Activated CD4-positive, alpha-beta T cell treated with anti-CD3 and anti-CD28 coated beads, Interleukin-2, amount 50 U/mL, for 48 hours (primary cell): ENCODE data around the gene JAZF1.
"Not testable (repeated sequence)": the region's sequence is repeated elsewhere in the genome, so short reads cannot be mapped to it uniquely, and the experiment has no call there.

Experiments
- DNase-seq, 2 experiments: peaks; one replicate each; pipeline ENCODE4 v3.0.0-alpha.2; 2020

The JAZF1 gene

DNA sequence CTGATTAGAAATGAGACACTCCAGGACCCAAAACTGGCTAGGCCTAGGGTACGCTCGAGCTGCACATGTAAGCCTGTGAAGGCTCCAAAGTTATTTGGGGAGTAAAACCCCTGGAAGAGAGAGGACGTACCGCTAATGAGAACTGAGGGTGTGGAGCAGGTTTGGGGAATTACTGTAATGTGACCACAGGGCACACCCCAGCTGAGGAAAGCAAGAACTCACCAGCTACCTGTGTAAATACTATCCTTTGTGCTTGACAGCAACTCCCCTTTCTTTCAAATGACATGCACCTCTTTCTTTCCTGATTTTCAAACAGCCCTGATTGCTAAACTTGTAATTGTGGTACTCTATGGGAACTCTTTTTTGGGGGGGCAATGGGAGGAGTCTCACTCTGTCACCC is 147.2 kb downstream of the JAZF1 start:
- no peak for DNase-seq

DNA sequence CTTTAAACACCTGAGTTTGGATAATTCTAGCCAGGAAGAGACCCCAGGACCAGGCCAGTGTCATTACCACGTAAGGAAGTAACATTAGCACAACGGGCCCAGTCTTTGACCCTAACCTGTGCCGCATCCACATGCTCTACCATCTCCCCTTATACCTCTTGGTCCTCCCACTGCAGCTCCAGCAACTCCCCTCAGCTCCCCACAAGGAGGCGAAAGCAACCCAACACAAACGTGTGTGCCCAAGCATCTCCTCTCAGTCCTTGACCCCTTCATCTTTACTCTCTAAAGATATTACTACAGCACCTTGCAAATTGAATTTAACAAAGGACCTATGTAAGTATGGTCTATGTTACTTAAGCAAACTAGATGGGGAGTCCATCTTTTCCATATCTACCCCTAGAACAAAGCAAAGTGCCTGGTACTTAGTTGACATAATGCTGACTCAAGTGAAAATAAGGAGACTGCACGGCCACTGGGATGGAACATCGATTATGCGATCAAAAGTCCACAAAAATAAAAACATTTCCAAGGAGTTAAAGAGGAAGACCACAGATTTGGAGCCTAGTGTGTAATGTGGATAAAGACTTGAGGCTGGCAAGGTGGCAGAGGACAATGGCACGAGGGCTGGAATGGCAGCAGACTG is 147.7 kb downstream of the JAZF1 start:
- no peak for DNase-seq

DNA sequence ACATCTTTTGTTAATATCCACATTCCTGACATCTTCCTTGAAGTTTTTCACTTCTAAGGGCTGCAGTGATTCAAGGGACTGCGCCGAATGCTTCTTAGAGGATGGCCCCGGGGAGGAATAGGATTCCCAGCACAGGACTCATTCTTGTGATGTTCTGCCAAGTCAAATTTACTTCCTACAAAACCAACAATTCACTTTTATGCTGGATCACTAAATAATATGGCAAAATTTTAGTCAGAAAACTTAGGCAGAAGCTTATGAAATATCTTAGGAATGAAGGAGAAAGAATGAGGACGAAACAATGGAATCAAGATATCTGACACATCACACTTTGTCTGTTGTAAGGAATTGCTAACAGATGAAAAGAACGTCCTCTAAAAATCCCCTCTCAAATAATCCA is 151.5 kb downstream of the JAZF1 start:
- no peak for DNase-seq

DNA sequence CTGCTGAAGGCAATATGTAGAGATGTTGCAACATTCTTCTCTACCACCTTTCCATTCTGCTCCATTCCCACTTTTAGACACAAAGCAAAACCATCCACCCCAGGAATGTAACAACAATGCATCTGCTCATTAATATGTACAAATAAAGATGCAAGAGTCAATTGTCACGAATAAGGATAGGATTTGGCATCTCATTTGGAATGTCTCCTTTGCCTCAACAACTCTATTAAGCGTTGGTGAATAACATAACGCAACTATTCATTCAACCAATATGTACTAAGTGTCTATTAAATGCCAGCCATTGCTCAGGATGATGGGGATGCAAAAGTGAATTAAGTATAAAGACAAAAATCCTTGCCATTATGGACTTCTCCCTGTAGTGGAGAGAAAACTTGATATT is 152.1 kb downstream of the JAZF1 start:
- DNase-seq: no peak

DNA sequence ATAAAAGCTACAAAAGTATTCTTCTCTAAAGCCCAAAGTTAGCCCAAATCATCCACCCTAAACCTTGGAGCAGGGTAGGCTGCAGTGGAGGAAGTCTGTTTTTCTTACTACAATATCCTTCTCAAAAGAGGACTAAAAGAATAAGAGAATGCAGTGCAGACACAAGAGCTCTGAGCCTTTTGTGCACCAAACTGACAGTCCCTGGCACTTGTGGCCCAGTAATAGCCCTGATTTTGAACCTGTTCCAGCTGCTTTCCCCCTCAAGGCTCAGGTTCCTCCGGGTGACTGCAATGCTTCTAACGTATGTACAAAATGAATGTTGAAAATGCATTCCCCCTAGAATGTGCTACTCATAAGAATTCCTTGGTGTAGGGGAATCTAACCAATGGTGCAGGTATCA is 154.4 kb downstream of the JAZF1 start:
- no peak for DNase-seq

DNA sequence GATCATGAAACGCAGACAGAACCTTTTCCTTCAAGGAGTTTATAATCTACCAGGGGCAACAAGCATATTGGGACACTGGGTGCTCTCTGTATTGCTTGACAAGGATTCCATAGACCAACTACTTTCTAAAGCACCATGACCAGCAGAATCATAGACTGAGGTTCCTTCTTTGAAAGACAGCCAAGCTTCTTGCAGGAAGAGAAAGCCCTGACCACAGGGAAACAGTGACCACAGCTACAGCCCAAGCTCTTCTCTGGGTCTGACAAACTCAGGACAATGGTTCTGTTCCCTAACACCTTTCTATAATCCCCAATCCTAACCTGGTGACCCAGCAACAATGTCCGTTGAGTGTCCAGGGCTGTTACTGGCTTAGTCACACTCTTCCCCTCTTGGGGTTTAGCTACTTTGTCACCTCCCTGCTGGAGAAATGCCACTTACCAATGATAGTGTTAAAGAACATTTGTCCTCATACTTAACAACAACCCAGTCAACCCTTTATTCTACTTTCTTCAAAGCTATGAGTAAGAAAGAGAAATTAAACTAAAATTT is 155.7 kb downstream of the JAZF1 start:
- no peak for DNase-seq

DNA sequence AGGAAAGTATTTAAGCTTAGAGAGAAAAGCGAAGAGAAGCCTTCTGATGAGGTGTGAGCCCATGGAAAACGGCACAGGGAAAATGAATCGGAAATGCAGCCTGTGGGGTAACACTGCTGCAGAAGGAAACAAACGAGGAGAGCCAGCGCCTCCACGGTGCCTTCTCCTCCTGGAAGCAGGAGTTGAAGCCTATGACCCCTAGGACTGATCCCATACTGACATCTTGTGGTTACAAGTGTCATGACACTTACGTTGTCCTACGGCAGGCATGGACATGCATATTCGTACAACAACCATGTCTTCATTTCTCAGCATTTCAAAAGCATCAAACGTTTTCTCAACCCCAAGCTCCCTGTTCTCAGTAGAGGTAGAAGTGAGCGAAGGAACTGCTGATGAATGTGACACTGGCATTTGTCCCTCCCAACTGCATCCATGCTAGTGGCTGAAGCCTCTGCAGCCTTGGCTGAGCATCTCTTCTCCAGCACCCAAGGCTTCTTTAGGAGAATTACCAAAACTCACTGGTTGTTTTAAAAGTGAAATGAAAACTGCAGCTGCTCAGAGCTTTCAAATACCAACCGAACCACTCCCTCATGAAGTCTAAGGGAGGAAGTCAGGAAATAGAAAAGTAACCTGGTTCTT is 160.2 kb downstream of the JAZF1 start:
- DNase-seq: peak; percentile 21 to 38

DNA sequence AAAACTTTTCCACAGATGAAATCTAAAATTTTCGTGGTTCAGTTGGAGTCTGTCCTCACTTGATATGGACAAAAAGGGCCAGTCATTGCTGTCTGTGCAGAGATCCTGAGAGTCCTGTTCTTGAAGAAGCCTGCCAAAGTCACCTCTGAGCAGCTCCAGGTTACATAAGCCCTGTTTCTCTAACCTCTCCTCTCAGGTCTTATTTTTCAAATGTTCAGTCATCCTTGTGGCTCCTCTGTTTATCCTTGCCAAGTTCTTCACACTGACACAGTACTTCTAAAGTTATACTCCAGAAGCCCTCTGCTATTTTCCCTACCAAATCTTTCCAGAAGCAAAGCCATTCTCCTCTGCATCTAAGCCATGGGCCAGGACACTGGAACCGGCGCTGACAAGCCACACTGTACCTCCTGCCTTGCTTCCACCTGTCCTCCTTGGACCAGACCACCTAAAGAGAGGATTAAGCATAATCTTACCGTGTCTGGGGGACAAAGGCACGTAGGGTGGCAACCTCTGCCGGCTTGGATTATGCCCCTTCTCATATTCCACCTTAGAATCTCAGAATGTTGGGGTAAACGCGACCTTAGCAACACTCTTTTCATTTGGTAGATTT is 161.6 kb downstream of the JAZF1 start:
- DNase-seq: no peak

DNA sequence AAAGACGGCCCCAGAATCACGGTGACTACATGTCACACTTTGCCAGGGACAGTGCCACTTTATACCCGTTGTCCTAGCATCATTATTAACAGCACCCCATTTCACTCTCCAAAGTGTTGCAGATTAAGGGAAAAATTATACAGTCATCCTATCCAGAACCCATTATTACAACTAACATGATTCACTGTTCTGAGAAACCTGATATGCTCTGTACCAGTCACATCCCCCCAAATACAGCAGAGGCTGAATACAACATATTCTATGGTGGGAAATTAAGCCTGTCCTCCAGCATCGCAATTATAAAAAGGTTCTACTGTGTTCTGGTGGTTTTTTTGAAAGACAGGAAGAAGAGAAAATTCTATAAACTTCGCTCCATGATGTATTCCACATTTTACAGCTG is 162.1 kb downstream of the JAZF1 start:
- no peak for DNase-seq

DNA sequence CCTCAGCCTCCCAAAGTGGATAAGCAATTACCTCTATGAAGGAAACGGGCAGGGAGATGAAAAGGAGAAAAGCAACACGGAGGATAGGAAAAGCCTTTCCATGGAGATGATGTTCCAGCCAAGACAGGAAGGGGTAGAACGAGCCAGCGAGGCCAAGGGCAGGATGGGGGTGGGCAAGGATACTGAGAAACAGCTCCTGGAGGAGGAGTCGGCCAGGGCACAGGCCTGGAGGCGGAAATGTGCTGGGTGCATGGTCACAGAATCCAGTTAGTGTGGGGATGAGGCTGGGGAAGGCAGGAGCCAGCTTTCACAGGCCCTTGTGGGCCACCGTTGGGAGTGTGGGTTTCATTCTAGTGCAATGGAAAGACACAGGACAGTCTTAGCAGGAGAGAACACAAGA is 162.6 kb downstream of the JAZF1 start:
- no peak for DNase-seq

DNA sequence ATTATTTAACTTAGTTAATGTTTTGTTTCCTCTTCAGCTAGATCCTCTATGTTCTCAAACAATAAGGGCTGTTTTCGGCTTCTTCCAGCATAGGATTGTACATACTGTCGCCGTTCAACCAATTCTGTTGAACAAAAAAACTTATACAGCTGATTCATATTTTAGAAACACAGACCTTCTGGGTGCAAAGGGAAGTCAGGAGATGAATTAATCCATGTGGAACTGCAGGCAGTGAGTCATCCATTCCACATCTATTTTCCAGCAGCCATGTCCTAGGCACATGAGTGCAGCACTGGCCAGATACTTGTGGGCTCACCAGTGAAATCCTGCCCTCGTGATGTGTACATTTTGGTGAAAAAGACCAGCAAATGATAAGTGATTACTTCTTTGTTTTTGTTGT is 163.2 kb downstream of the JAZF1 start:
- DNase-seq: no peak

DNA sequence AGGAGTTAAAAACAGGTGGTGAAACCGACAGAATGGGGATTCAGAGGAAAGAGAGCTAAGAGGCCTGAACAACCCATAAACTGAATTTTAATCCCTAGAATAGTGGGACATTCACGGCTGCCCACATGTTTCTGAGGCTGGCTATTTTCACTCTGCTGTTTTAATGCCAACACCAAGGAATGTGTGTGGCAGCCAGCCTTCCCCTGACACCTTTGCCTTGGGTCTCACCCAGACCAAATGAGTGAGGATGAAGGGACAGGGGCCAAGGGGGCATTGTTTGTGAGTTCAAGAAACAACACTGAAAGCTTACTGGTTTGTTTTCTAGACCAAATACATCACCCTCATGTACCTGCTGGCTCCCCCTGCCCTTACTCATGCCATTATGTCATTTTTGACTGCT is 164.3 kb downstream of the JAZF1 start:
- no peak for DNase-seq

DNA sequence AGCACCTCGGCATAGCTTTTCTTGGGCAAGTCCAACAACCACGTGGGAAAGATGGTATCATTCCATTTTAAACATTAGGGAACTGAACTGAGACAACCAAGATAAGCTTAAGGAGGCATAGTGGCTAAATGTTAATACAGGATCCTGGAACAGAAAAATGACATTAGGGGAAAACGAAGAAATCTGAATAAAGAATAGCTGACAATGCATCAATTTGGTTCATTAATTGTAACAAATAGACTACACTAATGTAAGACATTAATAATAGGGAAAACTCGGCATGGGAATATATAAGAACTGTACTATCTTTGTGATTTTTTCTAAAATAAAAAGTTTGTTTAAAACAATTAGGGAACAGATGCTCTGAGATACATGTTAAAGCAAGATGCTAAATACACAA is 165.4 kb downstream of the JAZF1 start:
- DNase-seq: no peak

DNA sequence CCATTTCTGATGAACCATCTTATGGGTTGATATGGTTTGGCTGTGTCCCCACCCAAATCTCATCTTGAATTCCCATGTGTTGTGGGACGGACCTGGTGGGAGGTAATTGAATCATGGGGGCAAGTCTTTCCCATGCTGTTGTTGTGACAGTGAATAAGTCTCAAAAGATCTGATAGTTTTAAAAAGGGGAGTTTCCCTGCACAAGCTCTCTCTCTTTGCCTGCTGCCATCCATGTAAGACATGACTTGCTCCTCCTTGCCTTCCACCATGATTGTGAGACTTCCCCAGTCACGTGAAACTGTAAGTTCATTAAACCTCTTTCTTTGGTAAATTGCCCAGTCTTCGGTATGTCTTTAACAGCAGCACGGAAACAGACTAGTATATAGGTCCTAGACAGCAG is 166.3 kb downstream of the JAZF1 start:
- not testable (repeated sequence) for DNase-seq

DNA sequence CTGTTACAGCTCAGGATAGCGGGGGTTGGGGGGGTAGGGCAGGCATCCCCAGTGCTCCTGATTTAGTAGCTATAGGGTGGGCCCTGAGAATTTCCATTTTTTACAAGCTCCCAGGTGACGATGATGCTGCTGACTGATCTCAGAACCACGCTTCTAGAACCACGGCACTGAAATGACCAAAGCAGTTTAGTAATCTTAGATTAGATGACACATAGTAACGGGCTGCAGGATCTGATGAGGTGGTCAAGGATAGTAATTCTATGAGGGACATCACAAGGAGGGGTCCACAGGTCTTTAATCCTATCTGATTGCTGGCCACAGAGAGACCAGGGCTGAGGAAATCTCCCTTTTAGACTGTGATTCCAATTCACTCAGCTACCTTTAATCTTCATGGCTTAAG is 167.2 kb downstream of the JAZF1 start:
- DNase-seq: no peak

DNA sequence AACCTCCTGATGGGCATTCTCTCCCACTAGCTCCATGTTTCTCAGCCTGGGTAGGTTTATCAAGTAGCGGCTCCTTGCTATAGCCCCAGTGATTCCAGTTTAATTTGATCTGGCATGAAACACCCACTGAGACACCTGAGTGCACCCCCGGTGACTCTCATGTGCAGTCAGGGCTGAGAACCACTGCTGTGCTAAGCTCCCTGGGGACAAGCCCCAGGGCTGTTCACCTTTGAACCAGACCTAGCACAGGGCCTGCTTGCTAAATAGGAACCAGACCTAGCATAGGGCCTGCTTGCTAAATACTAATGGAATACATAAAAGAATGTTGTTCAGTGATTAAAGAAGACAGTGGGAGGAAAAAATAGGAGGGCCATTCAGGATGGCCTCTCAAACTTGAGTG is 167.6 kb downstream of the JAZF1 start:
- no peak for DNase-seq

DNA sequence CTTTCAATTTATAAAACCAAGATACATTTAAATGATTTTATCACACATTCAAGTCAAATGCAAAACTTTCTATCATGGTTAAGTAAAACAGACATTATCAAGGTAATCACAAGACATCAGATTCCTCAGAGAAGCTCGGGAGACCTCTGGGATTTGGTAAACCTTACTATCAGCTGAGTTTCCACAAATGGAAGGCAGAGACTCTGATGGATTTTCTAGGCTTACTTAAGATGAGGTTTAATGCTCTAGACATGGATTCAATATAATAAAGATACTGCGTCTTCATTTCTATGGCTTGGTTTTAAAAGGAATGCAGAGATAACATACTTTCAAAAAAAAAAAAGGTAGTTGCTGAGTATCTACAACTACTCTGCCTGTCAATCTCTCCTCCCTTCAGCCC is 171.7 kb downstream of the JAZF1 start:
- DNase-seq: no peak

DNA sequence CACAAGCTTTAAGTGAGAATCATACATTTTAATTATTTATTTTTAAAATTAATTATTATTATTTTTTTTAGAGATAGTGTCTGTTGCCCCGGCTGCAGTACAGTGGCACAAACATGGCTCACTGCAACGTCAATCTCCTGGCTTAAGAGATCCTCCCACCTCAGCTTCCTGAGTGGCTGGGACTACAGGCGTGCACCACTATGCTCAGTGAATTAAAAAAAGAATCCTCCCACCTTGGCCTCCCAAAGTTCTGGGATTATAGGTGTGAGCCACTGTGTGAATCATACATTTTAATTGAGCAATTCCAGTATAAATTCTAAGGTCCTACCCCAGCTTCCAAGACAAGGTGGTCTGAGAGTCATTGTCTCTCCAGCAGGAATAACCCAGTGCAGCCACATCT is 172.4 kb downstream of the JAZF1 start:
- DNase-seq: no peak

DNA sequence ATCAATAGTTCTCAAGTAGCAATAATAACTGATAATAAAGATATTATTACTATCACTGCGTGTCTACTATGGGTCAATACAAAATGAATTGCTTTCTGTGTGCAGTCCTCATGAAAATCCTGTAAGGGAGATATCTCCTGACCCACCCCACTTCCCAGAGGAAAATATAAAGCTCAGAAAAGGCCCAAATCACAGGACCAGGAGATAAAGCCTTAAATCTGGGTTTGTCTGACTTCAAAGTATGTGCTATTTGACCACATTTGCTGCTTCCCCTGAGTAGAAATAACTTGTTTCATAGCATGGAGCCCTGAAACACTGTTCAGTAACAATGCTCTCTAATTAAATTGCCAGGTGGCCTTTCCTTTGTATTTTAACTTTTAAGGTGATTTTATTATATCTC is 174.1 kb downstream of the JAZF1 start:
- no peak for DNase-seq

DNA sequence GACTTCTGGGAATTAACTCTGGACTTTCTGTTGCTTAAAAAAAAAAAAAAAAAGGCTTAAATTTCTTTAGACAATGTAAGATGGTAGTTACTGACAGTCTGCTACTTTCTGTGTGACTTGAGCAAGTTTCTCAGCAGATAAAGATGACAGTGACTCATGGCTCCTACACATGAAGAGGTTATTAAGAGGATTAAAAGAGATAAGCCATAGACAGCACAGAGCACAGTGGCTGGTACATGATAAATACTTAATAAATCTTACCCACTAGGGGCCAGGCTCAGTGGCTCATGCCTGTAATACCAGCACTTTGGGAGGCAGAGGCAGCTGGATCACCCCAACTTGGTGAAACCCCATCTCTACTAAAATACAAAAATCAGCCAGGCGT is 174.8 kb downstream of the JAZF1 start:
- no peak for DNase-seq

DNA sequence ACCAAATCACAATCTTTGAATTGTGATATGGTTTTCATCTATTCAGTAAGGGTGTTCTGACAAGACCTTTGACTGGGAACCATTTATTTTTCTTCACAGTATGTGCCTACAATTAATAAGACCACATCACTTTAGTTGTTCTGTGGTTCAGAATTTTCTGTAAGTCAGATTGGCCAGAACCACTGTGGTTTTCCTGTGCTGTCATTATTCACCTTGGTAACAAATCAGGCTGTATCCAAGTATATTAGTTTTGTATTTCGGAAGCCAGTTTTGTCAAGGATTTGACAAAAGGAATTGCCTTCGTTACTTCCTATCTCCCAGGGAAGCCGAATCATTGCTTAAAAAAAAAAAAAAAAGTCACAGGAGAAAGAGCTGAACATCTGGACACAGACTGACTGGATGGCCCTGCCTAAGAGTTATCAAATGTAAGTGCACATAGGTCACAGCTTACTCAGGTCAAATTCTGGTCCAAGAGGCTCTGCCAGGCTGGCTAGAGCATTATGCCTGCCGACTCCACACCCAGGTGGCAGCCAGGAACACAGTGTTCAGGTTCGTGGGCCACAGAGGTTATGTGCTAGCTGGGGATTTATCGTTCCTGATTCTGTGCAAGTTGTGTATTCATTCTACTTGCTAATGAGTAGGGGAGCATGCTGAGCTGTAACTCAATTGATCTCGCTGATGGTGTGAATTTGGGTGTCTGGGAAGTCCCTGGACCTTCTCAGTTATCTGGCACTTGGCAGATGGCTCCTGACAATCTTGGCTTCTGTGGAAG is 175.3 kb downstream of the JAZF1 start:
- no peak for DNase-seq

DNA sequence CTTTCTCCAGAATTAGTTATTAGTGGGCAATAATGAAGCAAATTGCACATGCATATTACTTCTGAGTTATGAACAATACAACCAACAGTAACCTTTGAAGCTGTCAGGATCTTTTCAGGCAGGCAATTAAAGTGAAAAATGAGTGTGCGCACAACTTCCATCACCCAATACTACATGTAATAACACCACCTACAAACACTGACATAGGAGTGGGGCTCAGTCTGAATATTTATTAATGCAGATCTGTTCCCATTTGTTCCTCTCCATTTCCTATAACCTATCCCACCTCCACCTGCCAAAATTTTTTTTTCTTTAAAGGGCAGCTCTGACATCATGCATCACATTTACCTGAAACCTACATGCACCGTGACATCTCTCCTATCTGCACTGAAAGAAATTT is 177.2 kb downstream of the JAZF1 start:
- no peak for DNase-seq

DNA sequence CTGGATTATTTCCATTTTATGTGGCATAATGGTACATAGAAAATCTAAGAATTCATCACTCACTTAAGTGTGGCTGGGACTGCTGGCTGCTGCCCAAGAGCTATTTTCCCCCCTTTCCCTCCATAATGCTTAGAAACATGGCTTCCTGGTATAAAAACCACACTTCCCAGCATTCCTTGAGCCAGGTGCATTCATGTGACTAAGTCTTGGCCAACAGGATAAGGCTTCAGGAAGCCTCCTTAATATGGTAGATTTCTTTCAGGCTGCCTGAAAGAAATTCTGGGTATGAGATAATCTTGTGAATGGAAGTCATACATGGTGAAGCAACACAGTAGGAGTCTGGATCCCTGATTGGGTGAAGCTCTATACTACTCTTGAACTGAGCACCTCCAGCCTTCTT is 178.0 kb downstream of the JAZF1 start:
- DNase-seq: no peak

DNA sequence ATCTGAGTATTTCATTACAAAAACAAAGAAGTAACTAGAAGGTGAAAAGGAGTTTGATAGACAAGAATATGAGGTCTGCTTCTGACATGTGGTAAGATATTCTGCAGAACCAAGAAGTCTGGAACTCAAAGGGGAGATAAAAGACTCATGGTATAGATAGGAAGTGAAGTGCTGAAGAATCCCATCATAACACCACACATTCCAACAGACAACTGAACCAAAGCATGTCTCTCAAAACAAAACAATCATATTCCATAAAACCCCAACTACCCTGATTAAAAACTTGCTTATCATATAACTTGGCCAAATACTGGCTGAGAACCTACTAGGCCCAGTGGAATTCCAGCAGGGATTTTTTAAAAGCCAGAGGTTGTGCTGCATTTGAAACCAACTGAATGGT is 178.7 kb downstream of the JAZF1 start:
- DNase-seq: no peak
